K562 (cell line): ENCODE measurements around the gene GLI1. TPM values are rescaled to one million over a fixed set of nuclear protein-coding genes. Genes with fewer than 3 reads are reported as not detected.
A peak's percentile ranks its signal among the peaks of the same experiment; 100 is the strongest.

Experiments used
- ATAC-seq: fragments of 200-7000 bp; cut with Tn5 transposase; 3 replicates; pipeline ENCODE4 v1.9.1; 2020; ENCODE audit warnings: moderate library complexity
- BruUV-seq: library from RNA; stranded (reverse); fragments of 400-500 nt; replicated peaks from 2 replicates; lab custom pipeline; 2021; lab: Mats Ljungman, UMichigan
- CTCF ChIA-PET: fragments of 300-600 bp; formaldehyde crosslinking; extraction: SDS; loops from one replicate; lab custom pipeline; 2021; ENCODE audit warnings: low intra/inter-chr PET ratio; lab: Yijun Ruan, JAX
- POLR2A ChIA-PET: fragments of 300-600, 350-650 bp; sonication (Branson Sonifier 250); formaldehyde crosslinking; extraction: SDS; loops from one replicate; lab custom pipeline; 2021; ENCODE audit warnings: antibody characterized with exemption, inconsistent platforms; lab: Yijun Ruan, JAX
- DNase-seq, 4 experiments: peaks; one replicate each; pipeline versions ENCODE4 v3.0.0 to v3.0.0-alpha.2; 2011 to 2018; ENCODE audit warnings: low spot score in 3 of 4, mixed read lengths in 3 of 4; ENCODE audit errors: extremely low read depth in 1 of 4
- FAIRE-seq: peaks from 2 replicates; lab custom pipeline; 2011; peaks lifted over from hg19 to GRCh38; lab: Jason Lieb, UNC
- H2AFZ ChIP-seq: 2 replicates; pipeline ENCODE4 v1.6.0; 2011; ENCODE audit warnings: low read depth, low read length, control low read depth, inconsistent platforms
- H3K27ac ChIP-seq: fragments of 200-600 bp; 3 replicates; pipeline ENCODE4 v1.8.0; 2011; ENCODE audit warnings: low read depth, mild to moderate bottlenecking, control low read depth, inconsistent platforms, low read length, moderate library complexity, mixed read lengths; ENCODE audit errors: extremely low read depth
- H3K27me3 ChIP-seq, 2 experiments: fragments of 300-600 bp in 1 of 2; 2 replicates in 1 of 2; 3 replicates in 1 of 2; pipeline versions ENCODE4 v1.6.0 to v1.8.0; 2011; ENCODE audit warnings: inconsistent platforms in 2 of 2, low read length in 2 of 2, mild to moderate bottlenecking in 1 of 2, mixed read lengths in 1 of 2, moderate library complexity in 1 of 2; ENCODE audit not compliant: control insufficient read depth in 2 of 2, insufficient read depth in 2 of 2
- H3K36me3 ChIP-seq: fragments of 300-600 bp; 3 replicates; pipeline ENCODE4 v1.8.0; 2011; ENCODE audit warnings: mild to moderate bottlenecking, low read length, inconsistent platforms; ENCODE audit not compliant: control insufficient read depth, insufficient read depth
- H3K4me1 ChIP-seq, 2 experiments: fragments of 200-600 bp in 1 of 2; replicated peaks in 1 of 2; 2 replicates in 1 of 2; 3 replicates in 1 of 2; pipeline versions ENCODE4 v1.5.1 to v1.8.0; 2011; ENCODE audit warnings: inconsistent platforms in 2 of 2, low read length in 2 of 2, mild to moderate bottlenecking in 1 of 2, mixed read lengths in 1 of 2, moderate library complexity in 1 of 2; ENCODE audit not compliant: control insufficient read depth in 2 of 2, insufficient read depth in 2 of 2
- H3K4me2 ChIP-seq: 2 replicates; pipeline ENCODE4 v1.6.1; 2011; ENCODE audit warnings: low read length, control low read depth, inconsistent platforms, mixed read lengths; ENCODE audit not compliant: insufficient read depth
- H3K4me3 ChIP-seq: fragments of 200-600 bp; sonication (generic), shearing (Covaris generic); 2 replicates; pipeline ENCODE4 v1.5.1; 2016; ENCODE audit warnings: control low read depth, inconsistent platforms
- H3K79me2 ChIP-seq: fragments of 200-600 bp; 3 replicates; pipeline ENCODE4 v1.8.0; 2011; ENCODE audit warnings: low read length, inconsistent platforms; ENCODE audit not compliant: control insufficient read depth, insufficient read depth
- H3K9ac ChIP-seq, 2 experiments: 2 replicates each; pipeline versions ENCODE4 v1.6.0 to v1.6.1; 2011; ENCODE audit warnings: low read depth in 2 of 2, low read length in 2 of 2, control low read depth in 1 of 2, inconsistent platforms in 1 of 2, mild to moderate bottlenecking in 1 of 2, mixed read lengths in 1 of 2; ENCODE audit not compliant: insufficient read depth in 1 of 2
- H3K9me1 ChIP-seq: one replicate; pipeline ENCODE4 v1.6.0; 2011; ENCODE audit warnings: inconsistent platforms, mild to moderate bottlenecking, low read length, moderate library complexity; ENCODE audit not compliant: control insufficient read depth, insufficient read depth
- H3K9me3 ChIP-seq: replicated peaks from 2 replicates; pipeline ENCODE4 v1.5.1; 2011; ENCODE audit warnings: low read depth, low read length, inconsistent platforms; ENCODE audit not compliant: control insufficient read depth, insufficient read depth
- H4K20me1 ChIP-seq: replicated peaks from 2 replicates; pipeline ENCODE4 v1.6.1; 2011; ENCODE audit warnings: low read length, inconsistent platforms, mixed read lengths; ENCODE audit not compliant: control insufficient read depth, insufficient read depth
- ATF3 ChIP-seq, 2 experiments: fragments of 450-650 bp in 1 of 2; sonication (generic) in 1 of 2; formaldehyde crosslinking in 1 of 2; IDR thresholded peaks in 1 of 2; conservative IDR thresholded peaks in 1 of 2; 2 replicates each; pipeline versions ENCODE4 v1.6.1 to v1.8.1; 2016 to 2023; ENCODE audit warnings: mild to moderate bottlenecking in 2 of 2, moderate library complexity in 2 of 2, inconsistent platforms in 1 of 2, missing genetic modification reagents in 1 of 2
- CREB1 ChIP-seq, 2 experiments: sonication (generic) in 1 of 2; formaldehyde crosslinking in 1 of 2; IDR thresholded peaks; 2 replicates each; pipeline versions ENCODE4 v1.6.1 to v1.8.0; 2012 to 2022; ENCODE audit warnings: inconsistent platforms in 1 of 2, mild to moderate bottlenecking in 1 of 2, missing genetic modification reagents in 1 of 2, moderate library complexity in 1 of 2
- CREM ChIP-seq: IDR thresholded peaks from 2 replicates; pipeline ENCODE4 v1.6.1; 2014; ENCODE audit warnings: antibody characterized with exemption, low read depth
- FOXA3 ChIP-seq, 2 experiments: fragments of 450-650 bp in 1 of 2; sonication (generic) in 1 of 2; formaldehyde crosslinking; IDR thresholded peaks in 1 of 2; conservative IDR thresholded peaks in 1 of 2; 2 replicates each; pipeline versions ENCODE4 v1.4.0 to v1.8.0; 2020 to 2022; ENCODE audit warnings: mild to moderate bottlenecking in 2 of 2, missing genetic modification reagents in 1 of 2
- GABPB1 ChIP-seq: sonication (generic); formaldehyde crosslinking; IDR thresholded peaks from 2 replicates; pipeline ENCODE4 v1.8.0; 2022; ENCODE audit warnings: mild to moderate bottlenecking, missing genetic modification reagents
- HDAC1 ChIP-seq, 2 experiments: fragments of 450-650 bp; IDR thresholded peaks; 2 replicates each; pipeline ENCODE4 v1.6.1; 2016 to 2017; ENCODE audit warnings: inconsistent platforms in 1 of 2, mild to moderate bottlenecking in 1 of 2, moderate library complexity in 1 of 2
- HES1 ChIP-seq: fragments of 450-650 bp; IDR thresholded peaks from 2 replicates; pipeline ENCODE4 v1.6.1; 2016; ENCODE audit warnings: low read depth, mild to moderate bottlenecking, moderate library complexity
- JUND ChIP-seq, 2 experiments: IDR thresholded peaks; 2 replicates in 1 of 2; 3 replicates in 1 of 2; pipeline ENCODE4 v1.6.1; 2011; ENCODE audit warnings: borderline replicate concordance in 2 of 2, low read depth in 2 of 2, low read length in 2 of 2, improper control_type of control experiment in 1 of 2, missing biosample characterization in 1 of 2, missing genetic modification characterization in 1 of 2, missing genetic modification reagents in 1 of 2
- KAT7 ChIP-seq: sonication (generic); formaldehyde crosslinking; IDR thresholded peaks from 2 replicates; pipeline ENCODE4 v1.8.0; 2022; ENCODE audit warnings: missing genetic modification reagents, mild to moderate bottlenecking, borderline replicate concordance
- MEF2A ChIP-seq: IDR thresholded peaks from 2 replicates; pipeline ENCODE4 v1.6.1; 2011; ENCODE audit warnings: low read depth, mild to moderate bottlenecking, low read length, moderate library complexity; ENCODE audit not compliant: control insufficient read depth
- MEF2D ChIP-seq: conservative IDR thresholded peaks from 2 replicates; pipeline ENCODE4 v1.6.1; 2016; ENCODE audit warnings: low read depth, missing genetic modification characterization, missing compliant biosample characterization
- NCOR1 ChIP-seq: fragments of 450-650 bp; IDR thresholded peaks from 2 replicates; pipeline ENCODE4 v1.6.1; 2016; ENCODE audit warnings: mild to moderate bottlenecking, moderate library complexity
- YBX1 ChIP-seq: fragments of 450-650 bp; IDR thresholded peaks from 2 replicates; pipeline ENCODE4 v1.7.1; 2016; ENCODE audit warnings: mild to moderate bottlenecking
- ZBTB1 ChIP-seq: sonication (generic); formaldehyde crosslinking; IDR thresholded peaks from 2 replicates; pipeline ENCODE4 v1.8.1; 2023; ENCODE audit warnings: missing genetic modification reagents, low read depth, mild to moderate bottlenecking, borderline replicate concordance
- ZNF583 ChIP-seq: fragments of 250-450 bp; sonication (Bioruptor Pico); IDR thresholded peaks from 2 replicates; pipeline ENCODE4 v1.4.0; 2020
- ZNF696 ChIP-seq: fragments of 250-450 bp; sonication (Bioruptor Pico); conservative IDR thresholded peaks from 2 replicates; pipeline ENCODE4 v1.4.0; 2020; ENCODE audit warnings: mild to moderate bottlenecking, moderate library complexity
- WGBS: fragments of 100-300 bp; shearing (Covaris generic); methylation state at CpG from one replicate; pipeline ENCODE4 v1.1.6; 2016; ENCODE audit warnings: low coverage, mixed read lengths; ENCODE audit not compliant: insufficient coverage; ENCODE audit errors: missing lambda C conversion rate; 5-methylcytosine and 5-hydroxymethylcytosine counted together
- in situ Hi-C: fragments of 300-500 bp; cut with MboI; formaldehyde crosslinking; loops from 4 replicates; pipeline ENCODE4 v1.15.0; 2018; ENCODE audit warnings: inconsistent platforms, mixed read lengths
- intact Hi-C: fragments of 100-400 bp; cut with micrococcal nuclease; formaldehyde crosslinking; loops from 2 replicates; pipeline ENCODE4 v1.14.2; 2022
- polyA plus RNA-seq, 8 experiments: library from polyadenylated mRNA; depleted of rRNA in 4 of 8; stranded (reverse) in 5 of 8; unstranded in 3 of 8; fragments of >200 nt; fragmentation: Nextera tagmentation in 2 of 8; fragmentation: Illumina TruSeq in 1 of 8; extraction: Ambion mirVana in 2 of 8; extraction: Trizol in 1 of 8; gene quantifications; 2 replicates each; pipeline versions ENCODE4 v1.2.1 to v1.2.3, GENCODE V29; 2011 to 2014; ENCODE audit warnings: inconsistent platforms in 1 of 8, missing spikeins in 1 of 8
- total RNA-seq, 7 experiments: library from RNA; depleted of rRNA in 6 of 7; stranded (reverse); fragments of >200 nt in 6 of 7; fragmentation: Illumina TruSeq in 2 of 7; extraction: Trizol in 2 of 7; gene quantifications; 2 replicates each; pipeline versions ENCODE4 v1.2.1 to v1.2.3, GENCODE V29; 2011 to 2021; ENCODE audit warnings: low replicate concordance in 1 of 7

GLI1 gene
- total and polyA plus RNA-seq, 9 of the 15 experiments (the other 6 are each of a cell fraction or from before 2014, with no cell fraction given), result 0.24 to 3.7 (median 0.61) TPM

GRCh38 chr12:57452181-57452936 is 7.2 kb upstream of the GLI1 start:
- in situ Hi-C loops (loop anchor here (5.0 kb wide), 1 partner anchor 140 kb away; no protein-coding TSS in a partner anchor), intact Hi-C loops (loop anchor here (2.0 kb wide), 1 partner anchor 240 kb away; no protein-coding TSS in a partner anchor)
- ATAC-seq (no peak), DNase-seq (peak in 2 of 4 experiments; percentile 51 to 78), FAIRE-seq (peak; percentile 63)
- H3K4me2 ChIP-seq, result peak overlapping the region; percentile 48
- H3K9me1 ChIP-seq, result no peaks in the 10 kb centered on the region
- 8% methylated on average over 9 of the region's 9 CpGs for WGBS
- no peaks in the 10 kb centered on the region for H3K9me3 ChIP-seq
- H3K36me3 ChIP-seq, result no peaks in the 10 kb centered on the region
- POLR2A ChIA-PET, result interaction anchor here (0.6 to 1.9 kb wide), 14 partner anchors 9 to 284 kb away, joined by 3 to 7 read pairs (median 4); partner anchors contain the start of gene SHMT2
- no peaks in the 10 kb centered on the region for H4K20me1 ChIP-seq
- H3K79me2 ChIP-seq, result peaks cover 17% of the 10 kb centered on the region; the same call in 2 of the 3 replicates
- CTCF ChIA-PET, result interaction anchor here (0.6 to 2.7 kb wide), 7 partner anchors 112 to 239 kb away, joined by 3 to 20 read pairs (median 9); no protein-coding TSS in a partner anchor
- H3K4me3 ChIP-seq, result no peak overlapping the region
- H3K4me1 ChIP-seq, result peaks cover 30 to 43% of the 10 kb centered on the region in 2 experiments
- H3K9ac ChIP-seq, result peak overlapping the region; percentile 45 to 65; a peak in 2 of 4 replicates
- H3K27ac ChIP-seq, result peak overlapping the region; percentile 48; the same call in 1 of the 3 replicates
- no TSS peak for BruUV-seq
- H3K27me3 ChIP-seq, result no peaks in the 10 kb centered on the region
- H2AFZ ChIP-seq, result peak overlapping the region; percentile 76
- peak; percentile 95 for TF ChIP-seq MEF2A
- TF ChIP-seq ZNF583 (CRISPR knock-in tag), result no peak
- peak; percentile 30; the same call in 1 of the 2 replicates for TF ChIP-seq CREB1 (IDR thresholded peaks at IDR 0.05)
- TF ChIP-seq CREB1 (CRISPR knock-in tag; IDR thresholded peaks at IDR 0.05), result peak; percentile 50; the same call in 1 of the 2 replicates
- TF ChIP-seq ZNF696 (CRISPR knock-in tag), result no peak
- peak; percentile 73 for TF ChIP-seq ATF3 (IDR thresholded peaks at IDR 0.05)
- no peak for TF ChIP-seq ATF3 (CRISPR knock-in tag; conservative IDR thresholded peaks at IDR 0.05)
- peak; percentile 48; the same call in 1 of the 2 replicates for TF ChIP-seq JUND (IDR thresholded peaks at IDR 0.05; ENCODE audit: borderline replicate concordance, low read depth, low read length)
- TF ChIP-seq JUND (tag; IDR thresholded peaks at IDR 0.05; ENCODE audit: borderline replicate concordance, low read depth, low read length), result no peak; the same call in 2 of the 3 replicates
- 0 out of 4 replicates have a peak, but pooled peaks of 1 of the 2 experiments have one; percentile 26 for TF ChIP-seq FOXA3 (CRISPR knock-in tag; conservative IDR thresholded peaks at IDR 0.05 in 1 of 2, IDR thresholded peaks at IDR 0.05 in 1 of 2)
- 0 out of 2 replicates have a peak, but pooled peaks have one; percentile 23 for TF ChIP-seq GABPB1 (CRISPR knock-in tag)
- peak; percentile 93 for TF ChIP-seq MEF2D
- TF ChIP-seq KAT7 (CRISPR knock-in tag), result no peak
- TF ChIP-seq YBX1, result no peak
- peak in 1 of 2 experiments; percentile 31; a peak in 1 of 4 replicates for TF ChIP-seq HDAC1 (IDR thresholded peaks at IDR 0.05)
- TF ChIP-seq HES1, result no peak
- 0 out of 2 replicates have a peak, but pooled peaks have one; percentile 28 for TF ChIP-seq NCOR1
- no peak for TF ChIP-seq ZBTB1 (CRISPR knock-in tag)
- peak; percentile 65; the same call in 1 of the 2 replicates for TF ChIP-seq CREM
